ENCODE measurements around the gene SYCE1L. TPM values are rescaled to one million over a fixed set of nuclear protein-coding genes. Genes with fewer than 3 reads are reported as not detected.

The SYCE1L gene
- total RNA-seq, 1 donor from 2014 or later: 2.5 TPM

- Mint-ChIP-seq H3K27ac (ENCODE audit: unreplicated experiment) (no peak overlapping the region), H3K4me1 (ENCODE audit: unreplicated experiment) (no peaks in the 10 kb centered on the region), H3K36me3 (ENCODE audit: low read depth, unreplicated experiment) (no peaks in the 10 kb centered on the region), H3K4me3 (ENCODE audit: unreplicated experiment) (no peak overlapping the region), H3K9me3 (ENCODE audit: unreplicated experiment) (no peaks in the 10 kb centered on the region), H3K27me3 (ENCODE audit: unreplicated experiment) (peaks cover 1% of the 10 kb centered on the region)
- no peak for TF ChIP-seq CTCF (IDR thresholded peaks at IDR 0.05; ENCODE audit: unreplicated experiment)
- DNase-seq (ENCODE audit: low spot score): no peak
Observed at GRCh38 chr16:77220427-77220826, 21.2 kb downstream of the SYCE1L start.

- Mint-ChIP-seq H3K36me3 (ENCODE audit: low read depth, unreplicated experiment) (no peaks in the 10 kb centered on the region), H3K4me1 (ENCODE audit: unreplicated experiment) (no peaks in the 10 kb centered on the region), H3K4me3 (ENCODE audit: unreplicated experiment) (no peak overlapping the region), H3K9me3 (ENCODE audit: unreplicated experiment) (no peaks in the 10 kb centered on the region), H3K27ac (ENCODE audit: unreplicated experiment) (no peak overlapping the region), H3K27me3 (ENCODE audit: unreplicated experiment) (peaks cover 1% of the 10 kb centered on the region)
- TF ChIP-seq CTCF (IDR thresholded peaks at IDR 0.05; ENCODE audit: unreplicated experiment): no peak
- DNase-seq (ENCODE audit: low spot score): no peak
Observed at GRCh38 chr16:77221482-77221881, 22.3 kb downstream of the SYCE1L start.

GRCh38 chr16:77223184-77223583 lies 24.0 kb downstream of the SYCE1L start:
- Mint-ChIP-seq H3K27ac (ENCODE audit: unreplicated experiment) (no peak overlapping the region), H3K27me3 (ENCODE audit: unreplicated experiment) (peaks cover 1% of the 10 kb centered on the region), H3K36me3 (ENCODE audit: low read depth, unreplicated experiment) (no peaks in the 10 kb centered on the region), H3K4me3 (ENCODE audit: unreplicated experiment) (no peak overlapping the region), H3K4me1 (ENCODE audit: unreplicated experiment) (no peaks in the 10 kb centered on the region), H3K9me3 (ENCODE audit: unreplicated experiment) (no peaks in the 10 kb centered on the region)
- peak; percentile 44 for TF ChIP-seq CTCF (IDR thresholded peaks at IDR 0.05; ENCODE audit: unreplicated experiment)
- peak; percentile 43 for DNase-seq (ENCODE audit: low spot score)

DNA sequence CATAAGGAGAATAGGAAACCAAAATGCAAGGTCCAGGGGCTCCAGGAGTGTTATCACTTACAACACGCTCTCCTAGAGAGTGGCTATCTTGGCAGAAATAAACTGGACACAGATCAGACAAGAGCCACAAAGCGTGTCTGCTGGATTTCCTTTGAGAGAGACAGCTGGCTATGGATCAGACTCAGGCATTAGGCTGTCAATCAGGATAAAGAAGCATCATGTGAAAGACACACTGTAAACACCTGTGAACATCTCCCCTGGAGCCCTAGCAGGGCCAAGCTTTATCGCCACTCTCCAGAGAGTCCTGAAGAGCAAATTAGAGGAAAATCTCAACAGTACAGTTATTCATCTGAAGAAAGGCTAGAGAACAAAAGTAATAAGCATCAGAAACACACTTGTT lies 26.0 kb downstream of the SYCE1L start:
- no peak for DNase-seq (ENCODE audit: low spot score)
- TF ChIP-seq CTCF (IDR thresholded peaks at IDR 0.05; ENCODE audit: unreplicated experiment): no peak
- H3K9me3 Mint-ChIP-seq (ENCODE audit: unreplicated experiment): no peaks in the 10 kb centered on the region
- no peaks in the 10 kb centered on the region for H3K4me1 Mint-ChIP-seq (ENCODE audit: unreplicated experiment)
- peaks cover 1% of the 10 kb centered on the region for H3K27me3 Mint-ChIP-seq (ENCODE audit: unreplicated experiment)
- H3K36me3 Mint-ChIP-seq (ENCODE audit: low read depth, unreplicated experiment): no peaks in the 10 kb centered on the region
- H3K4me3 Mint-ChIP-seq (ENCODE audit: unreplicated experiment): no peak overlapping the region
- H3K27ac Mint-ChIP-seq (ENCODE audit: unreplicated experiment): no peak overlapping the region

DNA sequence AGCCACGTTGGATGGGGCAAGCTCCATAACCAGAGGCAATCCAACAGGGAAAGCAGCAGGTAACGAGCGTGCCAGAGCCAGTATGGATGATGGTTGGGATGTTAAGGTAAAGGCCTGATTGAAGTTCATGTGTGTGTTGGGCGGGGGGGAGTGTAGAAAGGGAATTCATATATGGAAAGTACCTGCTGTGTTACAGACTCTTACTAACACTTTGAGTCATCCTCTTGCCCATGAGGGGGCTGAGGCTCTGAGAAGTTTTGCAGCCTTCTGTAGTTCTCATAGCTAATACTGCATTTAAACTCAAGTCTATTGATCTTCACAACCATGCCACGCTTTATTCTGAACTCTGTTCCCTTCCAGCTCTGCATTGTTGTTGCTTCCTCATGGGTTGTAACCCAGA lies 28.5 kb downstream of the SYCE1L start:
- no peak for TF ChIP-seq CTCF (IDR thresholded peaks at IDR 0.05; ENCODE audit: unreplicated experiment)
- no peak overlapping the region for H3K4me3 Mint-ChIP-seq (ENCODE audit: unreplicated experiment)
- no peaks in the 10 kb centered on the region for H3K9me3 Mint-ChIP-seq (ENCODE audit: unreplicated experiment)
- H3K36me3 Mint-ChIP-seq (ENCODE audit: low read depth, unreplicated experiment): no peaks in the 10 kb centered on the region
- H3K4me1 Mint-ChIP-seq (ENCODE audit: unreplicated experiment): no peaks in the 10 kb centered on the region
- H3K27ac Mint-ChIP-seq (ENCODE audit: unreplicated experiment): no peak overlapping the region
- H3K27me3 Mint-ChIP-seq (ENCODE audit: unreplicated experiment): no peaks in the 10 kb centered on the region
- DNase-seq (ENCODE audit: low spot score): no peak
